Aortic smooth muscle cell (primary cell): ENCODE results near the gene TNNT3. TPM values are rescaled to one million over a fixed set of nuclear protein-coding genes. Genes with fewer than 3 reads are reported as not detected.

Experiments
- total RNA-seq: library from RNA; depleted of rRNA; stranded (reverse); fragments of >200 nt; gene quantifications from 2 replicates; pipeline ENCODE4 v1.2.3, GENCODE V29; 2014

The TNNT3 gene
- total RNA-seq, result 0.25 and 0.26 TPM in 2 replicates

GRCh38 chr11:1919391-1920127, at the start of gene TNNT3:
TSS of gene TNNT3 (plus strand) at chr11:1919703. CDS start at chr11:1922875, 3,172 bp downstream.

GRCh38 chr11:1891831-1892115, 27.7 kb upstream of the TNNT3 start, which contains the start of gene PRR33:
TSS of gene PRR33 (minus strand) at chr11:1891895. CDS start at chr11:1890584, 1,311 bp downstream.

GRCh38 chr11:1946812-1947484, 27.4 kb downstream of the TNNT3 start, which contains the start of gene MRPL23:
TSS of gene MRPL23 (plus strand) at chr11:1947332. CDS start at chr11:1947363, 31 bp downstream.

Other genes with a start within 250 kb of the TNNT3 start
- not detected in 2 replicates for gene KRTAP5-6, start 222.5 kb upstream of the TNNT3 start, total RNA-seq
- gene IFITM10, start 169.1 kb upstream of the TNNT3 start, total RNA-seq, result 4.5 and 7.7 TPM in 2 replicates
- gene CTSD, start 155.8 kb upstream of the TNNT3 start, total RNA-seq, result 538 and 658 TPM in 2 replicates
- gene SYT8, start 84.7 kb upstream of the TNNT3 start, total RNA-seq, result 0.26 TPM in 1 of 2 replicates, not detected in the other
- not detected in 2 replicates for gene TNNI2, start 80.7 kb upstream of the TNNT3 start, total RNA-seq
- gene LSP1, start 66.6 kb upstream of the TNNT3 start, total RNA-seq, result 6.7 and 18.2 TPM in 2 replicates
- gene PRR33, start 27.8 kb upstream of the TNNT3 start, total RNA-seq, result not detected in 2 replicates
- gene MRPL23, start 27.6 kb downstream of the TNNT3 start, total RNA-seq, result 164 and 189 TPM in 2 replicates
- gene H19, start 78.1 kb downstream of the TNNT3 start, total RNA-seq, result 0.37 TPM in 1 of 2 replicates, not detected in the other
- gene IGF2, start 219.7 kb downstream of the TNNT3 start, total RNA-seq, result under 0.01 TPM in 1 of 2 replicates, not detected in the other
- not detected in 2 replicates for gene INS, start 241.5 kb downstream of the TNNT3 start, total RNA-seq